ENCODE data around the gene LGR4. TPM values are rescaled to one million over a fixed set of nuclear protein-coding genes. Genes with fewer than 3 reads are reported as not detected.
A peak's percentile ranks its signal among the peaks of the same experiment; 100 is the strongest.

The LGR4 gene
- total and polyA plus RNA-seq, 11 donors: 7.4 to 39.1 (median 28.3) TPM

DNA sequence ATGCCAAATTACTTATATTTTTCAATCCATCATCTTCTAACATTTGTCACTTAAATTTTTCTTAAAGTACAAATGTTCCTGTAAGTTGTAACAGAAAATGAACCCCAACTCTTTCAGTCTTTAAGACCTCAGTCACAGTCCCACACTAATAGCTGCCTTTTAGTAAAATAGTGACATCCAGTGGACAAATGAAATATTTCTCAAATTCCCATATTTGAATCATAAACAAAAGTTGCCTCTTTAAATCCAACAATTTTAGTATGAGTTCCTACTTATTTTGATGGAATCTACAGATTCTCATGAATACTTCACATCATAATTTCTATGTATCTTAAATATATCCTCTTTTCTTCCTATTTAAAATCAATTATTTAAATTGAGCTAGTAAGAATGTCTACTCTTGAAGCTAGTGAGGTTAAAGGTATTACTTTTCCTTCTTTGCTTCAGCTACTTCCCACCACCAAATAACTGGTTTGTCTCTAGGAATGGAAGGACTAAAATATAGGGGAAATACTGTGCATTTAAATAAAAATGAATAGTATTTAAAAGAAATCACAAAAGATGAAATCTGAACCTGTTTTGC, 24.8 kb upstream of the LGR4 start:
- Histone ChIP-seq H3K4me3 (no peak overlapping the region), H3K4me1 (peaks cover 0 to 28% (median 11%) of the 10 kb centered on the region in 12 donors), H3K27ac (no peak overlapping the region), H3K36me3 (peaks cover 0 to 94% (median 66%) of the 10 kb centered on the region in 9 donors), H3K9me3 (no peaks in the 10 kb centered on the region), H3K27me3 (no peaks in the 10 kb centered on the region)
- intact Hi-C loops (cut with DNase I): no loop called here
- TF ChIP-seq POLR2A (IDR thresholded peaks at IDR 0.05): no peak
- peak; percentile 24 to 60 (median 36) for TF ChIP-seq CTCF (IDR thresholded peaks at IDR 0.05)
- ATAC-seq (peak in 1 of 4 donors; percentile 54), DNase-seq (no peak)

- WGBS, 4 donors: 25 to 51% (median 41%) methylated on average over 1 of the region's 1 CpG
- no peak overlapping the region for H3K4me3 ChIP-seq
- intact Hi-C loops (cut with DNase I): no loop called here
- peak in 1 of 4 donors; percentile 66 for ATAC-seq
- H3K27me3 ChIP-seq: no peaks in the 10 kb centered on the region
- peak overlapping the region in 1 of 12 donors; percentile 19 for H3K27ac ChIP-seq
- TF ChIP-seq CTCF (IDR thresholded peaks at IDR 0.05) (no peak), POLR2A (IDR thresholded peaks at IDR 0.05) (no peak)
- H3K36me3 ChIP-seq: peaks cover 0 to 95% (median 66%) of the 10 kb centered on the region in 9 donors
- DNase-seq: no peak
- no peaks in the 10 kb centered on the region for H3K9me3 ChIP-seq
- H3K4me1 ChIP-seq: peaks cover 0 to 20% (median 8%) of the 10 kb centered on the region in 12 donors
Measured at GRCh38 chr11:27496461-27496860, 23.9 kb upstream of the LGR4 start.

GRCh38 chr11:27495710-27496300, 23.2 kb upstream of the LGR4 start:
- Histone ChIP-seq H3K27ac (no peak overlapping the region), H3K9me3 (no peaks in the 10 kb centered on the region), H3K4me3 (no peak overlapping the region), H3K27me3 (no peaks in the 10 kb centered on the region), H3K4me1 (peaks cover 0 to 20% (median 8%) of the 10 kb centered on the region in 12 donors), H3K36me3 (peaks cover 0 to 95% (median 66%) of the 10 kb centered on the region in 9 donors)
- WGBS, 4 donors: 73 to 89% (median 84%) methylated on average over 1 of the region's 1 CpG
- ATAC-seq (no peak), DNase-seq (no peak)
- intact Hi-C loops (cut with DNase I): no loop called here
- TF ChIP-seq CTCF (IDR thresholded peaks at IDR 0.05) (no peak), POLR2A (IDR thresholded peaks at IDR 0.05) (no peak)

GRCh38 chr11:27489092-27489491, 16.5 kb upstream of the LGR4 start:
- WGBS, 4 donors: 75 to 83% (median 80%) methylated on average over 5 of the region's 5 CpGs
- Histone ChIP-seq H3K27me3 (no peaks in the 10 kb centered on the region), H3K4me1 (no peaks in the 10 kb centered on the region), H3K27ac (no peak overlapping the region), H3K36me3 (peaks cover 0 to 46% (median 28%) of the 10 kb centered on the region in 9 donors), H3K9me3 (no peaks in the 10 kb centered on the region), H3K4me3 (no peak overlapping the region)
- DNase-seq (no peak), ATAC-seq (no peak)
- TF ChIP-seq POLR2A (IDR thresholded peaks at IDR 0.05) (no peak), CTCF (IDR thresholded peaks at IDR 0.05) (no peak)
- intact Hi-C loops (cut with DNase I): loop anchor here in 7 of 10 donors (5.0 to 10.0 kb wide), 8 partner anchors 124 to 1204 kb away; partner anchors contain the start of gene CCDC34 (in 1 of the 7)

Data from heart left ventricle (tissue), 16 donors.